ENCODE results near the gene SLC9A5.

The SLC9A5 gene

DNA sequence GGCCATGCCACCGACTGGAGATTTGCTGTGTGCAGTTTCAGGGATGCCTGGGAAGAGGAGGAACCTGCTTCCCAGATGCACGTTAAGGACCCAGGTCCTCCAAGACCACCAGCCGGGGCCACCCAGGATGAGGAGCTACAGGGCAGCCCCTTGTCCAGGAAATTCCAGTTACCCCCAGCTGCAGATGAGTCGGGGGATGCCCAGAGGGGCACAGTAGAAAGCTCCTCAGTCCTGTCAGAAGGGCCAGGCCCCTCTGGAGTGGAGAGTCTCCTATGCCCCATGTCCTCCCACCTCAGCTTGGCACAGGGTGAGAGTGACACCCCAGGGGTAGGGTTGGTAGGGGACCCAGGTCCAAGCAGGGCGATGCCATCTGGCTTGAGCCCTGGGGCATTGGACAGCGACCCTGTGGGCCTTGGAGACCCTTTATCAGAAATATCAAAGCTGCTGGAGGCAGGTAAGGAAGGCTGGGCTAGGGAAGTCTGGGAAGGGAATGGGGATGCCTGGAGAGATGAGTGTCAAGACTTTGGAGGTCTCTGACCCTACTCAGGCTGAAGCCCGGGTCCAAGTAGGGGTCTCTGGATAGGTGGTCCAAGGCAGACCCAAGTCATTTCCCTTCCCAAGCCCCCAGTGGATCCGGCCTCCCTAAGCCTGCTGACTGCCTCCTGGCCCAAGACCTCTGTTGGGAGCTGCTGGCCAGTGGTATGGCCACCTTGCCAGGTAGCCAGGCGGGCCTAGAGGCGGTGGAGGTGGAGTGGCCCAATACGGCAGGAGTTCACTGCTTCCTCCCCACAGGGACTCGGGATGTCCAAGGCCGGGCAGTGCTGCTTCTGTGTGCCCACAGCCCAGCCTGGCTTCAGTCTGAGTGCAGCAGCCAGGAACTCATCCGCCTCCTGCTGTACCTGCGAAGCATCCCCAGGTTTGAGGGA, 31.6 kb downstream of the SLC9A5 start:
- TF ChIP-seq, protein P1, sequence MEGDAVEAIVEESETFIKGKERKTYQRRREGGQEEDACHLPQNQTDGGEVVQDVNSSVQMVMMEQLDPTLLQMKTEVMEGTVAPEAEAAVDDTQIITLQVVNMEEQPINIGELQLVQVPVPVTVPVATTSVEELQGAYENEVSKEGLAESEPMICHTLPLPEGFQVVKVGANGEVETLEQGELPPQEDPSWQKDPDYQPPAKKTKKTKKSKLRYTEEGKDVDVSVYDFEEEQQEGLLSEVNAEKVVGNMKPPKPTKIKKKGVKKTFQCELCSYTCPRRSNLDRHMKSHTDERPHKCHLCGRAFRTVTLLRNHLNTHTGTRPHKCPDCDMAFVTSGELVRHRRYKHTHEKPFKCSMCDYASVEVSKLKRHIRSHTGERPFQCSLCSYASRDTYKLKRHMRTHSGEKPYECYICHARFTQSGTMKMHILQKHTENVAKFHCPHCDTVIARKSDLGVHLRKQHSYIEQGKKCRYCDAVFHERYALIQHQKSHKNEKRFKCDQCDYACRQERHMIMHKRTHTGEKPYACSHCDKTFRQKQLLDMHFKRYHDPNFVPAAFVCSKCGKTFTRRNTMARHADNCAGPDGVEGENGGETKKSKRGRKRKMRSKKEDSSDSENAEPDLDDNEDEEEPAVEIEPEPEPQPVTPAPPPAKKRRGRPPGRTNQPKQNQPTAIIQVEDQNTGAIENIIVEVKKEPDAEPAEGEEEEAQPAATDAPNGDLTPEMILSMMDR (IDR thresholded peaks at IDR 0.05): no peak

DNA sequence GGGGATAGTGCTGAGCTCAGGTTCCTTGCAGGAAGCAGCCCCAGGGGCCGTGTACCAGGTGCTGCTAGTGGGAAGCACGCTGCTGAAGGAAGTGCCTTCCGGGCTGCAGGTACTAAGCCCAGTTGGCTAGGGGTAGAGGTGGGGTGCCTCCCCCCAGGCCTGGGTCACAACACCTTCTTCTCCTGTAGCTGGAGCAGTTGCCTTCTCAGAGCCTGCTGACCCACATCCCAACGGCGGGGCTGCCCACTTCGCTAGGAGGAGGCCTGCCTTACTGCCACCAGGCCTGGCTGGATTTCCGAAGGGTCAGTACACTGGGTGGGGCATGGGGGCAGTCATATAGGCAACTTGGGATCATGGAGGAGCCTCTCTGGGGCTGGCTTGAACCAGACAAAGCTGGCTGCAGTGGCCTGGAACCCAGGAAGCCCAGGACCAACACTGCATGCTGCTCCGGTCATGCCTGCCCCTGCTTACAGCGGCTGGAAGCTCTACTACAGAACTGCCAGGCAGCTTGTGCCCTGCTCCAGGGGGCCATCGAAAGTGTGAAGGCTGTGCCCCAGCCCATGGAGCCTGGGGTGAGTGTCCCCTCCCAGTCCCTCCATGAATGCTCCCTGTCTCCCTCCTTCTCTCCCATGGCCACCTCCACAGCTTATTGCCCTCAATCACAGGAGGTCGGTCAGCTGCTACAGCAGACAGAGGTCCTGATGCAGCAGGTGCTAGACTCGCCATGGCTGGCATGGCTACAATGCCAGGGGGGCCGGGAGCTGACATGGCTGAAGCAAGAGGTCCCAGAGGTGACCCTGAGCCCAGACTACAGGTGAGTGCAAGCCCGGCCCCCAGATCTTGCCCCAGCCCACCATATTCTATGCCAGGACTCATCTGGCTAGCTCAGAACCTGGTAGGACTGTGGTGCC, 33.0 kb downstream of the SLC9A5 start:
- TF ChIP-seq, protein P1 (IDR thresholded peaks at IDR 0.05): no peak

DNA sequence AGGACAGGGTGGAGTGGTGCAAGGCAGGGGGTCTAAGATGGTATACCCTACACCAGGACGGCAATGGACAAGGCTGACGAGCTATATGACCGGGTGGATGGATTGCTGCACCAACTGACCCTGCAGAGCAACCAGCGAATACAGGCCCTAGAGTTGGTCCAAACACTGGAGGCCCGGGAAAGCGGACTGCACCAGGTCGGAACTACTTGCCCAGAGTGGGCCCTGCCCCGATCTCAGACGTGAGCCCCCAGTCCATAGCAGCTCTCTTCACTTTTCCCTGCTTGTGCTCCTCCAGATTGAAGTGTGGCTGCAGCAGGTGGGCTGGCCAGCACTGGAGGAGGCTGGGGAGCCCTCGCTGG, 33.6 kb downstream of the SLC9A5 start:
- TF ChIP-seq, protein P1 (IDR thresholded peaks at IDR 0.05): no peak

DNA sequence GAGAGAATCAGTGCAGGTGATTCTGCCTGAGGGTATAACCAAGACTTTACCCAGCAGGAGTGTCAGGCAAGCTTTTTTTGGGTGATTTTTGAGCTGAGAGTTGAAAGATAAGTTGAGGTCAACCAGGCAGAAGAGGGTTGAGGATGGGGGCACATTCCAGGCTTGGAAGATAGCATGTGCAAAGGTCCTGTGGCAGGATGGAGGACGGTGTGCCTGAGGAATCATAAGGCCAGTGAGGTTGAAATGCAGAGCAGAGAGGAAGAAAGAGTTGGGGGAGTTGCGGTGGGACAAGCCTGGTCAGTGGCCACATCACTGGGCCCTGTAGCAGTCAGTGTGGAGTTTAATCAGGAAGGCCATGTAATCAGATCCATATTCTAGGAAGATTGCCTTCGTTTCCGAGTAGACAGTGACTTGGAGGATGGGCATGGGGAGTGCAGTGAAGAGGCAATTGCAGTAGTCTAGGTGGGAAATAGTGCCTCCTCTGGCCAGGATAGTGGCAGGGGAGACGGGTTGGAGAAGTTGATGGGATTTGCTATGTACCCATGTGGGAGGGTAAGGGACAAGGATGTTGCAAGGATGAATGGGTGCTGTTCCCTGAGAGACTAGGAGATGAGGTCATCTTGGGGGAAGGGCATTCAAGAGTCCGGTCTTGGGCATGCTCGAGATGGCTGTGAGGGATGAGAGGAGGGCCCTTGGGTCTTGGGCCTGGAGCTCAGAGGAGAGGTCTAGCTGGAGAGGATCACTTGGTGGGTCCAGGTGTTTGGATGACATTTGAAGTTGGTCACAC, 34.5 kb downstream of the SLC9A5 start:
- TF ChIP-seq, protein P1 (IDR thresholded peaks at IDR 0.05): no peak

DNA sequence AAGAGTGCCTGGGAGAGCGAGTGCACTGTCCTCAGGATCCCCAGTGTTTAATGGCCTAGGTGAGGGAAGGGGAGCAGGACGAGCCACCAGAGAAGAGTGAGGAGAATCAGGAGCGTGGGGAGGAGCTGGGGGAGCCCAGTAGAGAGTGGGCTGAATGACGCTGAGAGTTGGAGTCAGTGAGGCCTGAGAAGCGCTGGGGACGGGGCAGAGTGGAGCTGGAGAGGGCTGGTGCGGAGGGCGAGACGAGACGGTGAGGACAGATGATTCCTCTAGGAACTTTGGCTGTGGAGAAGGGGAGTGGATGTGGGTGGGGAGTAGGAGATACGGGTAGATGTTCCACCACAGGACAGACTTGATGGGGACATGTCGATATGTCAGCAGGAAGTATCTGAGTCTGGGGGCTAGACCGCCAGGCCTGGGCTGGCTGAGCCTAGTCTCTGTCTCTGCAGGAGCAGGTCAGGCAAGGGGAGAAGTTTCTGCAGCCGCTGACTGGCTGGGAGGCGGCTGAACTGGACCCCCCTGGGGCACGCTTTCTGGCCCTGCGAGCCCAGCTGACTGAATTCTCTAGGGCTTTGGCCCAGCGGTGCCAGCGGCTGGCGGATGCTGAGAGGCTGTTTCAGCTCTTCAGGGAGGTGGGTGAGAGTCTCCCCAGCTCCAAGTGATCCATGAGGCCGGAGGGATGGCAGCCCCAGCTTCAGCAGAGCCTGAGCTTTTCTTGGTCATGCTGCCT, 35.2 kb downstream of the SLC9A5 start:
- TF ChIP-seq, protein P1 (IDR thresholded peaks at IDR 0.05): no peak

DNA sequence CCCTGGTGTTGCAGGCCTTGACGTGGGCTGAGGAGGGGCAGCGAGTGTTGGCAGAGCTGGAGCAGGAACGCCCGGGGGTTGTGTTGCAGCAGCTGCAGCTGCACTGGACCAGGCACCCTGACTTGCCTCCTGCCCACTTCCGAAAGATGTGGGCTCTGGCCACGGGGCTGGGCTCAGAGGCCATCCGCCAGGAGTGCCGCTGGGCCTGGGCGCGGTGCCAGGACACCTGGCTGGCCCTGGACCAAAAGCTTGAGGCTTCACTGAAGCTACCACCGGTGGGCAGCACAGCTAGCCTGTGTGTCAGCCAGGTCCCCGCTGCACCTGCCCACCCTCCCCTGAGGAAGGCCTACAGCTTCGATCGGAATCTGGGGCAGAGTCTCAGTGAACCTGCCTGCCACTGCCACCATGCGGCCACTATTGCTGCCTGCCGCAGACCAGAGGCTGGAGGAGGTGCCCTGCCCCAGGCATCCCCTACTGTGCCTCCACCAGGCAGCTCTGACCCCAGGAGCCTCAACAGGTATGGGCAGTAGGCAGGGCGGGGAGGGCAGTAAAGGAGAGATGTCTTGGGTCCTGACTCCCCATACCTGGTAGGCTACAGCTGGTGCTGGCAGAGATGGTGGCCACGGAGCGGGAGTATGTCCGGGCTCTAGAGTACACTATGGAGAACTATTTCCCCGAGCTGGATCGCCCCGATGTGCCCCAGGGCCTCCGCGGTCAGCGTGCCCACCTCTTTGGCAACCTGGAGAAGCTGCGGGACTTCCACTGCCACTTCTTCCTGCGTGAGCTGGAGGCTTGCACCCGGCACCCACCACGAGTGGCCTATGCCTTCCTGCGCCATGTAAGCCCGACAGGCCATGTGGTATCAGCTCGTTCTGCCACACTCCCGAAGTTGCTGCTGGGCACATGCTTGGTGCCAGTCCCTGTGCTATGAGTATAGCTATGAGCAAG, 36.2 kb downstream of the SLC9A5 start:
- TF ChIP-seq, protein P1 (IDR thresholded peaks at IDR 0.05): peak; percentile 66

Measured in LNCAP (cell line).